ENCODE data around the gene KAZN. TPM values are rescaled to one million over a fixed set of nuclear protein-coding genes. Genes with fewer than 3 reads are reported as not detected.

KAZN gene
- polyA plus RNA-seq, 1 of the 3 experiments (the other 2 are of a cell fraction) = 6.8 TPM

DNA sequence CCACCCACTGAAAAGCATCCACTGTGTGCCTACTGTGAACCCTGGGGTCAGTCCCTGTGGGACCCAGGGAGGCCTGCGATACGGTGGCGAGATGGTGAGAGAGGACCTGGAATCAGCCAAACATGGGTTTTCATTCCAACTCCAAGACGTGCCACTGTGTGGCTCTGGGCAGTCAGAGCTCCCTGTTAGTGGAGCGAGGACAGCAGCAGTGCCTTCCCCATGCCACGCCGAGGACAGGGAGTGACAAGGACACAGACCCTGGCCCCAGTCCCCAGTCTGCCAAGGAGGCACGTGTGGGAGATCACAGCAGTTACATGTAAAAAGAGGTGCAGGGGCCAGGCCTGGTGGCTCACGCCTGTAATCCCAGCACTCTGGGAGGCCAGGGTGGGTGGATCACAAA lies 504.2 kb downstream of the KAZN start:
- H3K4me3 ChIP-seq (ENCODE audit: low read depth in 2 of 2, low read length in 1 of 2) = no peak overlapping the region
- H3K4me2 ChIP-seq = no peak overlapping the region
- ChIA-PET CTCF (interaction anchor here (1.2 kb wide), 1 partner anchor 13 kb away, joined by 3 read pairs; no protein-coding TSS in a partner anchor), POLR2A (no interaction called here)
- no peak overlapping the region for H3K9ac ChIP-seq
- peaks cover 0 to 9% of the 10 kb centered on the region in 2 experiments; a peak in 1 of 4 replicates for H3K4me1 ChIP-seq (ENCODE audit: control insufficient read depth in 1 of 2, insufficient read depth in 2 of 2, low read depth in 1 of 2, low read length in 1 of 2)
- H3F3A ChIP-seq (replicated peaks; ENCODE audit: insufficient read depth) = no peaks in the 10 kb centered on the region
- no peaks in the 10 kb centered on the region for H3K9me2 ChIP-seq
- 75% methylated on average over 9 of the region's 9 CpGs for WGBS (ENCODE audit: low lambda C conversion rate)
- H4K20me1 ChIP-seq (ENCODE audit: insufficient read depth) = no peaks in the 10 kb centered on the region
- H3K79me2 ChIP-seq (ENCODE audit: insufficient read depth) = no peaks in the 10 kb centered on the region
- no peak for DNase-seq
- H3K36me3 ChIP-seq (replicated peaks in 1 of 2; ENCODE audit: control insufficient read depth in 1 of 2, insufficient read depth in 2 of 2, low read length in 1 of 2) = no peaks in the 10 kb centered on the region
- no peaks in the 10 kb centered on the region for H3K27me3 ChIP-seq (ENCODE audit: insufficient read depth)
- no peak overlapping the region for H3K27ac ChIP-seq (ENCODE audit: low read depth in 2 of 2, low read length in 1 of 2)
- no peak overlapping the region for H2AFZ ChIP-seq (ENCODE audit: low read depth)
- no peak for TF ChIP-seq YY1 (IDR thresholded peaks at IDR 0.05; ENCODE audit: low read depth)
- no peak for TF ChIP-seq FOXM1 (IDR thresholded peaks at IDR 0.05; ENCODE audit: low read depth)
- TF ChIP-seq POLR2AphosphoS5 (IDR thresholded peaks at IDR 0.05; ENCODE audit: low read depth, low read length) = no peak
- no peak for TF ChIP-seq MAX (IDR thresholded peaks at IDR 0.05; ENCODE audit: low read depth)
- no peak for TF ChIP-seq RFX5 (IDR thresholded peaks at IDR 0.05; ENCODE audit: low read length)
- TF ChIP-seq REST (IDR thresholded peaks at IDR 0.05; ENCODE audit: low read depth, low read length) = no peak
- no peak for TF ChIP-seq RCOR1 (IDR thresholded peaks at IDR 0.05; ENCODE audit: low read length)
- no peak for TF ChIP-seq JUND (IDR thresholded peaks at IDR 0.05)
- no peak for TF ChIP-seq NRF1 (IDR thresholded peaks at IDR 0.05; ENCODE audit: low read depth, low read length)
- TF ChIP-seq, protein P1, sequence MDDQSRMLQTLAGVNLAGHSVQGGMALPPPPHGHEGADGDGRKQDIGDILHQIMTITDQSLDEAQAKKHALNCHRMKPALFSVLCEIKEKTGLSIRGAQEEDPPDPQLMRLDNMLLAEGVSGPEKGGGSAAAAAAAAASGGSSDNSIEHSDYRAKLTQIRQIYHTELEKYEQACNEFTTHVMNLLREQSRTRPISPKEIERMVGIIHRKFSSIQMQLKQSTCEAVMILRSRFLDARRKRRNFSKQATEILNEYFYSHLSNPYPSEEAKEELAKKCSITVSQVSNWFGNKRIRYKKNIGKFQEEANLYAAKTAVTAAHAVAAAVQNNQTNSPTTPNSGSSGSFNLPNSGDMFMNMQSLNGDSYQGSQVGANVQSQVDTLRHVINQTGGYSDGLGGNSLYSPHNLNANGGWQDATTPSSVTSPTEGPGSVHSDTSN (IDR thresholded peaks at IDR 0.05) = no peak
- TF ChIP-seq ELF1 (IDR thresholded peaks at IDR 0.05) = no peak
- no peak for TF ChIP-seq EZH2phosphoT487 (IDR thresholded peaks at IDR 0.05; ENCODE audit: borderline replicate concordance, low read depth)
- no peaks in the 10 kb centered on the region for H3K9me3 ChIP-seq

GRCh38 chr1:15103211-15103610 lies 504.7 kb downstream of the KAZN start:
- CTCF ChIA-PET = no interaction called here
- no peaks in the 10 kb centered on the region for H3K79me2 ChIP-seq (ENCODE audit: insufficient read depth)
- TF ChIP-seq NRF1 (IDR thresholded peaks at IDR 0.05; ENCODE audit: low read depth, low read length) (no peak), FOSL2 (IDR thresholded peaks at IDR 0.05; ENCODE audit: borderline replicate concordance, low read depth) (no peak), TCF12 (IDR thresholded peaks at IDR 0.05) (no peak), POLR2AphosphoS5 (IDR thresholded peaks at IDR 0.05; ENCODE audit: low read depth, low read length) (no peak), REST (IDR thresholded peaks at IDR 0.05; ENCODE audit: low read depth, low read length) (no peak), TEAD4 (IDR thresholded peaks at IDR 0.05; ENCODE audit: borderline replicate concordance, insufficient read depth) (no peak), MEF2A (IDR thresholded peaks at IDR 0.05; ENCODE audit: borderline replicate concordance, low read depth) (no peak), ELF1 (IDR thresholded peaks at IDR 0.05) (no peak), SIN3A (IDR thresholded peaks at IDR 0.05; ENCODE audit: borderline replicate concordance, low read depth, low read length) (no peak)
- TF ChIP-seq, protein P2, sequence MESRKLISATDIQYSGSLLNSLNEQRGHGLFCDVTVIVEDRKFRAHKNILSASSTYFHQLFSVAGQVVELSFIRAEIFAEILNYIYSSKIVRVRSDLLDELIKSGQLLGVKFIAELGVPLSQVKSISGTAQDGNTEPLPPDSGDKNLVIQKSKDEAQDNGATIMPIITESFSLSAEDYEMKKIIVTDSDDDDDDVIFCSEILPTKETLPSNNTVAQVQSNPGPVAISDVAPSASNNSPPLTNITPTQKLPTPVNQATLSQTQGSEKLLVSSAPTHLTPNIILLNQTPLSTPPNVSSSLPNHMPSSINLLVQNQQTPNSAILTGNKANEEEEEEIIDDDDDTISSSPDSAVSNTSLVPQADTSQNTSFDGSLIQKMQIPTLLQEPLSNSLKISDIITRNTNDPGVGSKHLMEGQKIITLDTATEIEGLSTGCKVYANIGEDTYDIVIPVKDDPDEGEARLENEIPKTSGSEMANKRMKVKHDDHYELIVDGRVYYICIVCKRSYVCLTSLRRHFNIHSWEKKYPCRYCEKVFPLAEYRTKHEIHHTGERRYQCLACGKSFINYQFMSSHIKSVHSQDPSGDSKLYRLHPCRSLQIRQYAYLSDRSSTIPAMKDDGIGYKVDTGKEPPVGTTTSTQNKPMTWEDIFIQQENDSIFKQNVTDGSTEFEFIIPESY (IDR thresholded peaks at IDR 0.05; ENCODE audit: borderline replicate concordance, low read depth) = no peak

More at GRCh38 chr1:15103211-15103610, 504.7 kb downstream of the KAZN start:
- Histone ChIP-seq H4K20me1 (ENCODE audit: insufficient read depth) (no peaks in the 10 kb centered on the region), H3K27me3 (ENCODE audit: insufficient read depth) (no peaks in the 10 kb centered on the region), H3K9ac (no peak overlapping the region), H3K27ac (ENCODE audit: low read depth in 2 of 2, low read length in 1 of 2) (no peak overlapping the region), H3K36me3 (replicated peaks in 1 of 2; ENCODE audit: control insufficient read depth in 1 of 2, insufficient read depth in 2 of 2, low read length in 1 of 2) (no peaks in the 10 kb centered on the region), H3K4me3 (ENCODE audit: low read depth in 2 of 2, low read length in 1 of 2) (no peak overlapping the region), H3K4me2 (no peak overlapping the region), H3F3A (replicated peaks; ENCODE audit: insufficient read depth) (no peaks in the 10 kb centered on the region), H3K9me2 (no peaks in the 10 kb centered on the region), H2AFZ (ENCODE audit: low read depth) (no peak overlapping the region), H3K9me3 (no peaks in the 10 kb centered on the region), H3K4me1 (ENCODE audit: control insufficient read depth in 1 of 2, insufficient read depth in 2 of 2, low read depth in 1 of 2, low read length in 1 of 2) (peaks cover 0 to 9% of the 10 kb centered on the region in 2 experiments; a peak in 1 of 4 replicates)
- POLR2A ChIA-PET = no interaction called here
- DNase-seq = no peak
- WGBS (ENCODE audit: low lambda C conversion rate) = 92% methylated on average over 13 of the region's 17 CpGs
